ENCODE results near the gene TMEM53.
"Not testable (repeated sequence)": the region's sequence is repeated elsewhere in the genome, so short reads cannot be mapped to it uniquely, and the experiment has no call there.

Gene TMEM53

DNA sequence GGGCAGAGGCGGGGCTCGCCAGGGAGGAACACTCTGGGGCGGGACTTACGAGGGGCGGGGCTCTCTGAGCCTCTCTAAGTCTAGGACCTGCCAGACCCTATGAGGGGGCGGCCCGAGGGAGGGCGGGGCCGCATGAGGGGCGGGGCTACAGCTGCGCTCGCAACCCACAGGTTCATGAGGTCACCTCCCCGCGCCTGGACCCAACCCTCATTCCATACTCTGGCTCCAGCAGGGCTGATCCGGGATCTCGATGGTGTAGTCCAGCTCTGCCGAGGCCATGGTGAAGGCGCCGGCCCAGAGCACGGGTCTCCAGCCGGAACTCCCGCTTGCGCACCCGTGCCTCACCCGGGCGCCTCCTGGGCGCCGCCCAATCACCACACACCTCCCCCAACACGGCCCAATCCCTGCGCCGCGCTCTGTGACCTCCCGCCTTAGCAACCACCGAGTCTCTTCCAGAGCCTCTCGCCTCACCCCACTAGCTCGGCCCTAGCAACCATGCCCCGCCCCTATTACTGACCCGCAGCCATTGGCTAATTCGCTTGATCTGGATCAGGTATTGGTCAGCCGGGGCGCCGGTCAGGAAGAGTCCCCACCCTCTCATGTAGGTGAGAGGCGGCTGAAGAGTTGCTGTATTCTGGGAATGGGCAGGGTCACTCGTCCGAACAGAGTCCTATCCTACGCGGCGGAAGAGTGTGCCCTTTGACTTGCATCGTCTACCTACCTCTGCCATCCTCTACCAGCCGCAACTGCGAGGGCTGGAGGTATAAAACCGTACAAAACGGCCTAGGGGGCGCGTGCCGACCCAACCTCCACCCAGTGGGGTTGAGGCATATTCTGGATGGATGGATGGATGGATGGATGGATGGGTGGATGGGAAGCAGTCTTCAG, at the start of gene TMEM53, which contains the start of gene ARMH1:
TSS of gene TMEM53 (minus strand) at position 369 of the 888 bp plus-strand sequence. CDS start at position 279, 90 bp downstream.
TSS of gene ARMH1 (plus strand) at position 602 of the 888 bp plus-strand sequence. CDS start 14,984 bp downstream, outside the sequence.
- DNase-seq = peak; percentile 60

DNA sequence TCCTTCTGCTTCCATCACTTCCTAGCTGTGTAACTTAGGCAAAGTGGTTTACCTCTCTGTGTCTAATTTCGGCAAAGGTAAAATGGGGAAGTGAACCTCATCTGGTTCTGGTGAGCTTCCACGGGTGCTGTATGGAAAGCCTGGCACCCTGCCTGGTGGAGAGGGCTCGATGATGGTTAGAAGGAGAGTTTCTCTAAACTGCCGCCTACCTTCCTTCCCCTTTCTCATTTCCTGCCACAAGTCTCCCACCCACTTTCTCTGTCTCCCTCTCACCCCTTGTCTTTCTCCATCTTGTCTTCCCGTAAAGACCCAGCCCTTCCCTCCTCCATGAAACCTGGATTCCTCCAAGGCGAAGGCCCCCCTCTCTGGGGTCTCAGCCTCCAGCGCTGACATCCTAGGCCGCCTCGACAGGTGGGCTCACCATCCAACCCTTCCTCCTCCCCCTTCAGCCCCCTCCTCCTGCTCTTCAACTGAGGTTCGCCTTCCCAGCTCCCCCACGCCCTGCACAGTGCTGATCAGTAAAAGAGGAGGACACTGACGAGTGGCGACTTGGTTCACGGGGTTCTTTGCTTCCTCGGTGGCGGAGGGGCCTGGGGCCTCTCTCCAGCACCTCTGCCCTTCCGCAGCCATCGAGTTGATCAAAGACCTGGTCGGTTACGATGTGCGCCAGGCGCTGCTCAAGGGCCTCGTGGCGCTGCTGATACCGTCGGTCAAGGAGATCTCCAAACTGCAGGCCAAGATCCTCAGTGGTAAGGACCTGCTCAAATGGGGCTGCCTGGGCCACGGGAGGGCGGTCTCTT, 49.4 kb upstream of the TMEM53 start:
- DNase-seq = peak; percentile 82

DNA sequence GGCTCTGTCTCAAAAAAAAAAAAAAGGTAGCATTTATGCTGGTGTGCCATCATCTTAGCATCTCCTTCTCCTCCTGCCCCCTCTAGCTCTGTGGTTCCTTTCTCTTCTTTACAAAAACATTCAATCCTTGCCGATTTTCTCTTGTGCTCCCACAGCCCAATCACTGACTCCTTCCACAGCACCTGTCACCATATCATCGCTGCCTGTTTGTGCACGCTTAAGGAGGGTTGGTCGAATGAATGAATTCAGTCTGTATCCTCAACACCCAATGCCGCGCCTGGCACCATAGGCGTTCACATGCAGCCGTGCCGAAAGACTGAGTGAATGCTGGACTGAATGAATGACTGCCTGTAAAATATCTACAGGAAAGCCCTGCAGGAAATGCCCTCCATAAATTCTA, 48.8 kb upstream of the TMEM53 start:
- no peak for DNase-seq

DNA sequence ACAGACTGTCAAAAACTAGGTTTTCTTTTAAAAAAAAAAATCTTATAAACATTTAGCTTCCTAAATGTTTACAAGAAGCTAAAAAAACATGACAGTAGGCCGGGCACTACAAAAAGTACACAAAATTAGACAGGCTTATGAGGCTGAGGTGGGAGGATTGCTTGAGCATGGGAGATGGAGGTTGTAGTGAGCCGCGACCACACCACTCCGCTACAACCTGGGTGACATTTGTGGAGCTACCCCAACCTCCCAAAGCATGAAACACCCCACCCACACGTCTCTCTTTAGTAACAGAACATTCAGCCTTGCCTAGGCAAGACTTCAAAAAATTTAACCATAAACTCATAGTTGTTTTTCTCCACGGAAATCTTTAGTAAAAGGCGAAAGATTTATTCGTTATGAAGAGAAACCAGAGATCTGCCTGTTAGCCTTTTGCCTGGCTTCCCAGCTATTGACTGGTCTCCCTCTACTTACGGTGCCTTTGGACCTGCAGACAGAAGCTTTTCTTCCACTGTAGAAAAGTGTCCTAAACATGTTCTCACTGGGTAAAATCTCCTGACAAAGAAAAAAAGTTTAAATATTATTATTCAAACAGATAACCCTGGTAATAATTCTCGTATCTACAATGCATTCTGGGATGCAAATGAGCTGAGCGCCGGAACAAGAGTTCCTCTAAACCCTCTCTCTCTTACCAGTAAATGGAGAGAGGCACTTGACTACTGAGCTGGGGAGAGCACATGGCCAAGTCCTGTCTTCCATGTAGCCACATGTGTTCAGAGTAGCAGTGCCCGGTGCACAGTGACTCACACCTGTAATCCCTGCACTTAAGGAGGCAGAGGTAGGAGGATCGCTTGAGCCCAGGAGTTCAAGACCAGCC, 47.4 kb upstream of the TMEM53 start:
- DNase-seq = peak; percentile 89

DNA sequence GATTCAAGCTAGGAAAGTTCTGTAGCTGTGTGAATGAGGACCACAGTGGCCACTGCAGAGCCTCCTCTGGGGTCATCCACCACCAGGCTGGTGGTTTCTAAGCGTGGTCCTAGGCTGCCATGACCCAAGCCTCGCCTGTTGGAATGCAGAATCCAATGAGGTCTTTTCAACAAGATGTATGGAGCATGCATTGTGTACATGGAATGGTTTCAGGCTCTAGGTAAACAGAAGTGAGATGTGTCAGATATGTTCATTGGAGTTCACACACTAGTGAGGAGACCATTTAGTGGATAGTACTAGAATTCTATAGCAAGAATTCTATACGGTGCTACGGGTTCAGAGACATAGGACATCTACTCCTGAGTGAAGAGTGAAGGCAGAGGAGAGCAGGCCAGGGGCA, 46.0 kb upstream of the TMEM53 start:
- no peak for DNase-seq

DNA sequence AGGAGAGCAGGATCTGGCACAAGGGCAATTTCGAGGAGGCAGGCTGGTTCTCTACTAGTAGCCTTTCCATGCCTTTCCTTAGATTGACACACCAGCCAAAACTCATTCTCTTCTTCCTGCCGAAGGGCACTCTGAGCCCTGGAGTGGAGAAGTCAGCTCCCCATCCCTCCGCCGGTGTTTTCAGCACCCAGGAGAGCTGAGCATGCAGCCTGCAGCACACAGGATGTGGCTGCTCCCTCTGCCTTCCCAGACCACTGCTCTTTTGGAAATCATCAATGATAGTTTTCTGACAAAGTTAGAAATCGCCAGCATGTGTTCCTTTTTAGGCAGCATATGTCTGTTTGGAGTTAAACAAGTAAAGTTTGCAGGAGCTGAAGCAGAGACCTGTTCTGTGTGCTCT, 45.0 kb upstream of the TMEM53 start:
- DNase-seq = no peak

DNA sequence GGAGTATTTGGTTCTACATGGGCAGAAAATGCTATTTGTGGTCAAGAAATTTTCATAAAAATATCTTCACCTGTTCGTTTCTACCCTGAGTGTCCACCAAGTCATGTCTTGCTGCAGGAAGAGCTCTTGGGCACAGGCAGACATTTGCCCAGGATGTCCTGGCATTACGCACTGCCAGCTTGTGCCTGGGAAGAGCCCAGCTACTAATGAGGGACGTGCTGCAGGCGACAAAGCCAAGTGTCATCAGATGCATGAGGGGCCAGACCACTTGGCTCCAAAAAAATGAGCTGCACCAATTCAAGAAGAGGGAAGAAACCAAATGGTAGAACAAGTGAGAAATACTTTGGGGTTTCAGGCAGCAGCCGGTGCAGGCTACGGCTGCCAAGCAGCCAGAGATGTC, 43.8 kb upstream of the TMEM53 start:
- DNase-seq = no peak

DNA sequence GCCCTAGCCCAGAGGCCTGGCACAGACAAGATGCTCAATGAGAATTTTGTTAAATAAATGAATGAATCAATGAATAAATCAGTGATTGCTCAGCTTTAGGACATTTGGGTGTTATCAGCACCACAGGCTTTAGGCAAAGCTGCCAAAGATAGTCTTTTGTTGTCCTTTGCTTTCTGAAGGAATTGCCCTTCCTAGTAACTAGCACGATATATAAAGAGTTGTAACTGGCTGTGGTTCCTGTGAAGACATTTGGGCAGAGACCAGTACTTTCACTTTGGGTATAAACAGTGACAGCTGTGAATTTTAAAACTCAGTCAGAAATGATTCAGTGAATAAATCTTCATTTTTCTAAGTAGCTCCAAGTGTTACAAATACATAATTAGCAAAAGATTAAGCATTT, 43.4 kb upstream of the TMEM53 start:
- no peak for DNase-seq

DNA sequence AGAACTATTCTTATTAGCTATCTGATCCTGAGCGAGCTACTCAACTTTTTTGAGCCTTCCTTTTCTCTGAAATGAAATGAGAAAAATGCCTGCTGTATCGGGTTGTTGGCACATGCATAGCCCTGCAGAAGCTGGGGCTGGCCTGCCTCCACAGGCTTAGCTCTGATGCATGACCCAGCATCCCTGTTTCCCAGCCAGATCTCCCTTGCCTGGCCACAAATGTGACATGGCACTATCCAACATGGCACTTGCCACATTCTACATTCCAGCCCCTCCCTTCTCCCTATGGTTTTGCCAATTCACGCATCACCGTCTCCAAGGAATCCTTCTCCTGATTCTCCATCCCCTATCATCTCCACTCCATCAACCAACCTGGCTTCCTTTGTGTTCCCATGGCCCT, 42.9 kb upstream of the TMEM53 start:
- DNase-seq = no peak

DNA sequence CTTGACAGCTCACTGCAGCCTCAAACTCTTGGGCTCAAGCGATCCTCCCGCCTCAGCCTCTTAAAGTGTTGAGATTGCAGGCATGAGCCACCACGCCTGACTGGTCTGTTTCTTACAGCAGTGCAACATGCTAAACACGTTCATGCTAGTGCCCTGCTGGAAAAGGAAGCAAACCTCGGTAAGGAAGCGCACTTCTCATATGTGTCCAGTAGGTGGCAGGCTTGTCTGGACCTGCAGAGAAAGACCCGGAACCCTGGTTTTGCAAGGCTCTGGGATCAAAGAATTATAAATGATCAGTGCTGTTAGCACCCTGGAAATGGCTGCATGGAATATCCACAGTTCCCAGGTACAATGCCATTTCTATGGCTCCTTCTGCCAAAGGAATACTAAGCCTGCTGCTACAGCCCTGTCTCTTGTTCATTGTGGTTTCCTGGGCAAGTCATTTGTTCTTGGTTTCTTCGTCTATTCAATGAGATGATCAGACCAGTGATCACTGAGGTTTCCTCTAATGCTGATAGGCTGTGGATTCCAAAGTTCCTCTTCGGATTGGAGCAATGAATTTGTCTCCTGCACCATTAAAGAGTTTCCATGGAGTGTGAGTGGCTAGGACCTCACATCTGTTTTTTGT, 40.8 kb upstream of the TMEM53 start:
- DNase-seq = peak; percentile 37

DNA sequence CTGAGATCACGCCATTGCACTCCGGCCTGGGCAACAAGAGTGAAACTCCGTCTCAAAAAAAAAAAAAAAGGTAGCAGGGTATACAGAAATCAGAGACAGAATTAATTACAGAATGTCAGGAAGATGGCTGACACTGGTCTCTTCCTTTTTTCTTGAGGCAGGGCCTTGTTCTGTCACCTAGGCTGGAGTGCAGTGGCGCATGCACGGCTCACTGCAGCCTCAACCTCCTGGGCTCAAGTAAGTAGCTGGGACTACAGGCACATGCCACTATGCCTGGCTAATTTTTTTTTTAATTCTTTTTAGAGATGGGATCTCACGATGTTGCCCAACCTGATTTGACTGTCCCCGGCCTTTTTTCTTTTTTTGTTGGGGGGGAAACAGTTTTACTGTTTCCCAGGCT, 40.3 kb upstream of the TMEM53 start:
- DNase-seq = no peak

DNA sequence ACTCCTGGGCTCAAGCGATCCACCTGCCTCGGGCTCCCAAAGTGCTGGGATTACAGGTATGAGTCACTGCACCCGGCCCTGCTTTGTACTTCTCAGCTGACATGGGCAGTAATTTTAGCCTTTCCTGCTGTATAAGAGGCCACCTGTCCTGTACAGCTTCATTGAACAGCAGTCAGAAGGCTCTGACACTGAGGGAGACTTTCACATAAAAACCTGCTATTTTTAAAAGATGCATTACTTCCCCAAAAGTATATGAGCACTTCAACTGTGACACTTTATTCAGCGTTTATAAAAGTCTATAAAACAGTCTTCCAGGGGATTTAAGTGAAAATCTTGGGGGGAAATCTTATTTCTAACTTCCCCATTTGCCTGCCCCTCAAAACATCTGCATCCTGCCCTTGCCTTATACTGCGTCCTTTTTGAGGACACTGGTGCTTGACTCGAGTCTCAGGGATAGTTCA, 39.1 kb upstream of the TMEM53 start:
- DNase-seq = no peak

DNA sequence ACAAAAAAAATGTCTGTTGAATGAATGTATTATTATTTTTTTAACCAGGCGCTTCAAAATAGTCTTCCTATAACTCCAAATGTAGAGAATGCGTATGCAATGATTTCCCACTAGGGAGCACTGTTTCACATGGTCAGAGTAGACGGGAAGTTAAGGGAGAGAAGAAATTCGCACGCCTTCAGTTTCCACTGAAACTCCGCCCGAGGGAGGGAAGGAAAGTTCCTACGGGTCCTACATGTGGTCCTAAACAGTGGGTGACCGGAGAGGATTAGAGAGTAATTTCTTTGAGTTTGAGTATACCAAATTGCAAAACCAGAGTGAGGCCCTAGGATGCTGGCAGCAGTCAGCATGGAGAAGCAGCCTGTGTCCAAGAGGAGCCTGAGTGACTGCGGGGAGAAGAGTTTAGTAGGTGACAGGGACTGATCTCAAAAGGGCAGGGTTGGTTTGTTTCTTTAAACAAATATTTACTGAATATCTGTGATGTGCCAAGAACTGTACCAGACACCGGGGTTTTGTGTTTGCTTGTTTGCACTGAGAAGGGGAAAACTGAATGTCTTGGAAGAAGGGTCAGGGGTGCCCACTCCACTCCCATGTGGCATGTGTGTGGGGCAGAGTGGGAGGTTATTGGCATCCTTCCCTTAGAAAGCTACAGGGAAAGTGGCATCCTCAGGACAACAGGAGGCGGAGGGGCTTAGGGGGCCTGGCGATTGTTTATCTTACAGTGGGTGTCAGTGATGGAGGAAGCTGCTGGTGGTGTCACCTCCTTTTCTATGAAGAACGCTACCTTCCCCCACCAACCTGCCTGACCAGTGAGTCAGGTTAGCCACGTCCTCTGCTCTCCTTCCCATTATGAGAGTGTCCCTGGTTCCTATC, 33.9 kb upstream of the TMEM53 start:
- no peak for DNase-seq

DNA sequence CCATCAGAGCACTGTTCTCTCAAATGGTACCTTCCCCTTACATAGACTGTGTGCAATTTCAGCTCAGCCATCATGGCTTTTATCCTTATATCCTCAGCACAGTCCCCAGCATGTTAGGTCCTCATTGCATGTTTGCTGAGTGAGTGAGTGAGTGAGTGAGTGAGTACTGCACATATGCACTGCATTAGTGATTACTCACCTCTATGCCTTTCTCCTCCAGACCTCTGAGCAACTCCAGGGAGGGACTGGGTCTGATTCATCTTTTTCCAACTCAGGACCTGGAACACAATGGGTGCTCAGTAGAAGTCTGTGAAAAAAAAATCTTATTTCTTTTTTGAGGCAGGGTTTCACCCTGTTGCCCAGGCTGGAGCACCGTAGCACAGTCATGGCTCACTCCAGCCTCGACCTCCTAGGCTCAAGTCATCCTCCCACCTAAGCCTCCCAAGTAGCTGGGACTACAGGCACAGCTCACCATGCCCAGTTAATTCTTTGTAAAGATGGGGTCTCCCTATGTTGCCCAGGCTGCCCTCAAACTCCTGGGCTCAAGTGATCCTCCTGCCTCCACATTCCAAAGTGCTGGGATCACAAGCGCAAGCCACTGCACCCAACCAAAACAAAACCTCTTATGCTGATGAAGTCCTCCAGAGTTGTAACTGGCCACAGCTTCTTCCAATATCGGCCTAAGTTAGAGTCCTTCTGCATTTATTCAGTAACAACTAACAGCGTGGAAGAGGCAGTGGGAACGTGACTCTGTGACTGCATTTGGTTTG, 33.0 kb upstream of the TMEM53 start:
- no peak for DNase-seq

DNA sequence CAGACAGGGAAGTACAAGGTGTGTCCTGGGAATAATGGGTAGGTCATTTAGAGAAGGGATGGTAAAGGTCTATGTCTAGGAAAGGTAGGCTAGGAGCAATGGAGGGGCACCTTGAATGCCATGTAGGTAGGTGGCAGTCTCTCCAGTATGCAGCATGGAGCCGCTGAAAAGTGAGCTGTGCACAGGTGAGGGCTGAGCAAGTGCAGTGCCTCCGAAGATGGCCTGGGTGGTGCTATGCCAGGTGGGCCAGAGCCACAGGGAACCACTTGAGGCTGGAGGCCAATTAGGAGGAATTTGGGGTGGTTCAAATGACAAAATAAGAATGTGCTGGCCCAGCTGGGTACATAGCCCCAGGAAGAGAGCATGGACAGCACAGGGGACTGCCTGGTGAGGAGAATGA, 31.7 kb upstream of the TMEM53 start:
- no peak for DNase-seq

DNA sequence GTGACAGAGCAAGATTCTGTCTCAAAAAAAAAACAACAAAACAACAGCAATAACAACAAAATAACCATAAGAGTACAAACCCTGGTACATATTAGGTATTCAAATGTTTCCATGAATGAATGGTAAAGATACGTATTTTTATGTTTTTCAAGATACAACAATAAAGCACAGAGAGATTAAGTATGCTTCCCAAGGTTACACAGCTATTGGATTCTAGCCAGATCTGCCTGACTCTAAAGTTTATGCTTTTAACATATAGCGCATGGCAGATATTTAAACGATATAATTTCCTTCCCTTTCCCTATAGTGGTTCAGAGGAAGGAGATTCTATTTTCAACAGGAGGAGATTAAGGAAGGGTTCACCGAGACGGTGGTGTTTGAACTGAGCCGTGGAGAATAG, 31.2 kb upstream of the TMEM53 start:
- no peak for DNase-seq

DNA sequence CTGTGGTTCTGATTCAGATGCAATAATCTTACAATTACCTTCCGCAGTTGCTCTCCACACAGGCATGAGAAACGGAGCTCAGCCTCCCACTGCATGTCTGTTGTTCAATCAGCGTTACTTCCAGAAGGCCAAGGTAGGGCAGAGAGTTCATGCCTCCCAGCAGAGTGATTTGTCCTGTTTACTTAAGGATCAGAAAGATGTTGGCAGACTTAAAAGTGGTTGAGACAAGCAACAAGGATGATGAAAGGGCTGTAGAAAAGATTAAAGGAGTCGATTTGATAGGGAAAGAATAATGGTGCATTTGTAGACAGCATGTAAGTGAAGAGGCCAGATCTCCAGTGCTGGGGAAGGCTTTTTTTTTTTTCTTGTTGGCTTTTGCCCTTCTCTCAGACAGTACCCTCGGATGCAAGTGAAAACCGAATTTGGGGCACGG, 26.9 kb upstream of the TMEM53 start:
- no peak for DNase-seq

DNA sequence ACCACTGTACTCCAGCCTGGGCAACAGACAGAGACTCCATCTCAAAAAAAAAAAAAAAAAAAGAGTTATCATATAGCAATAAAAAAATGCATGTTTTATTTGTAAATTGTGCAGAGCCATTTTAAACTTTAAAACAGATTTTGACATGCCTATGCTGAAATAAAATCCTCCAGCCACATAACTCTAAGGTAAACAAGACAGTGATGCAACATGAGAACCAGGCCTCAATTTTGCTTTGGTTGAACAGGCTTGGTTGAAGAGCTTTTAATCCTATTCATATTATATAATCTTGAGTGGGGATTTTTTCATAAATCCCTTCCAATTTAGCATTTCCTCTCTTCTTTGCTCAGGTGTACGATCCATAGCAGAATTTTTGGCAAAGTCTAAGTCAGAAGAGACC, 26.3 kb upstream of the TMEM53 start:
- DNase-seq = no peak

DNA sequence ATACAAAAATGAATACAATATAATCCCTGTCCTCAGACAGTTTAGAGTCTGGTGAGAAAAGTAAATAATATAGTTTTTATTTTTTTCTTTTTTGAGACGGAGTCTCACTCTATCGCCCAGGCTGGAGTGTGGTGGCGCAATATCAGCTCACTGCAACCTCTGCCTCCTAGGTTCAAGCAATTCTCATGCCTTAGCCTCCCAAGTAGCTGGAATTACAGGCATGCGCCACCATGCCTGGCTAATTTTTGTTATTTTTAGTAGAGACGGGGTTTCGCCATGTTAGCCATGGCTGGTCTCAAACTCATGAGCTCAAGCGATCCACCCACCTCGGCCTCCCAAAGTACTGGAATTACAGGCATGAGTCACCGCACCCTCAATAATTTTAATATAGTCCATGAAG, 25.1 kb upstream of the TMEM53 start:
- not testable (repeated sequence) for DNase-seq

DNA sequence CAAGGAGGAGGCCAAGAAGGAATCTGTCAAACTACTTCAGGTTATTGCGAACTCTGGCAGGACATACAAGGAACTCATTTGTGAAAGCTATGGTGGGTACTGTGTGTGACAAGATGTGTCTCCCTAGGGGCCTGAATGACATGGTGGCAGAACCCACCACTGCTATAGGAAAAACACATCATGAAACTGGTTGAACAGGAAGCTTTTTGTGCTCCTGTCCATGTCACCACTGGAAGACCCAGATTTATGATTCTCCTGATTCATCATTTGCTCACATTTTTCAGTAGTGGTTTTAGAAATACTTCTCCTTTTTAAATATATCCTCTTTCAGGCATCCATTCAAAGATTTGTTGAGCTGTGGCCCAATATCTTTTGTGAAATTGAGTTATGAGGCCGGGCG, 23.9 kb upstream of the TMEM53 start:
- peak; percentile 34 for DNase-seq
